Measurements from ENCODE around the gene DNAJC27.

- TF ChIP-seq CTCF (conservative IDR thresholded peaks at IDR 0.05; ENCODE audit: low read length) (no peak), EZH2phosphoT487 (IDR thresholded peaks at IDR 0.05; ENCODE audit: borderline replicate concordance) (no peak)
These were observed 45.9 kb downstream of the DNAJC27 start for GRCh38 chr2:24925815-24926214.
